DMS79 (cell line): ENCODE measurements around the gene CSHL1.
"Not testable (repeated sequence)": the region's sequence is repeated elsewhere in the genome, so short reads cannot be mapped to it uniquely, and the experiment has no call there.

Experiments
- DNase-seq: peaks from one replicate; lab custom pipeline; 2025; lab: John Stamatoyannopoulos, UW

The CSHL1 gene

DNA sequence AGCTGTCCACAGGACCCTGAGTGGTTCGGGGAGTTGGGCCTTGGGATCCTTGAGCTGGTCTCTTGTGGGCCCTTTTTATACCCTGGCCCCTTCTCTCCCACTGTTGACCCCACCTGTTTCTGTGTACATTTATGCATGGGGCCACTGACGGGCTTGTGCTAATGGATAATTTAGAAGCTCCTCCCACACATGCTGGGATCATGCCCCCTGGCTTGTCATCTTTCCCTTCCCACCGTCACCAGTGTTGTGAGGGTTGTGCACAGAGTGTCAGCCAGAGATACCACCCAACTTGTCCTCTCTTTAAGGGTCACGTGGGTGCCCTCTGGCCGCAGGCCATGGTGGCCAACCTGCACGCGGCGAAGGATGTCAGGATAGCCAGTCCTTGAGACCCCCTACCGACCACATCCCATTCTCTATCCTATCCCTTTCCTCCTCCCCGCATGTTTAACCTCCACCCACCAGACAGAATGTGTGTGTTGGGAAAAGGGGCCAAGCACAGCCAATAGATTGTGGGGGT is 7.8 kb upstream of the CSHL1 start, which contains the start of gene GH1:
TSS of gene GH1 (minus strand) at position 51 of the 517 bp plus-strand sequence. CDS start 63 bp downstream, outside the sequence.
- not testable (repeated sequence) for DNase-seq

DNA sequence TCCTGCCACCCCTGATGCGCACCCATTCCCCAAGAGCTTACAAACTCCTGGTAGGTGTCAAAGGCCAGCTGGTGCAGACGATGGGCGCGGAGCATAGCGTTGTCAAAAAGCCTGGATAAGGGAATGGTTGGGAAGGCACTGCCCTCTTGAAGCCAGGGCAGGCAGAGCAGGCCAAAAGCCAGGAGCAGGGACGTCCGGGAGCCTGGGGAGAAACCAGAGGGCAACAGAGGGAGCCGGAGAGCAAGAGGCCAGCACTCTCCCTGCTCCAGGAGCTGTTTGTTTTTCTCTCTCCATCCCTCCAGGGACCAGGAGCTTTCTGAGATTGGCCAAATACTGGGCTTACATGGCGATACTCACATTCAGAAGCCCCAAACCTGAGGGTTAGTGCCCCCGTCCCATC is 7.2 kb upstream of the CSHL1 start:
- DNase-seq = no peak

DNA sequence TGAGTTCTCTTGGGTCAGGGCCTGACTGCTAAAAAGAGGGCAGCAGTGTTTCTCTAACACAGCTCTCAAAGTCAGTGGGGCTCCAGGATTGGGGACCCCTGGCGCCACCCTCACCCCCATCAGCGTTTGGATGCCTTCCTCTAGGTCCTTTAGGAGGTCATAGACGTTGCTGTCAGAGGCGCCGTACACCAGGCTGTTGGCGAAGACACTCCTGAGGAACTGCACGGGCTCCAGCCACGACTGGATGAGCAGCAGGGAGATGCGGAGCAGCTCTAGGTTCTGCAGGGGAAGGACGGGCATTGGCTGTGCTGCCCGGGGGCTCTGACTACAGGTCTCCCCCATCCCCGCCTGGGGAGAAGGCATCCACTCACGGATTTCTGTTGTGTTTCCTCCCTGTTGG is 6.6 kb upstream of the CSHL1 start:
- DNase-seq = no peak

DNA sequence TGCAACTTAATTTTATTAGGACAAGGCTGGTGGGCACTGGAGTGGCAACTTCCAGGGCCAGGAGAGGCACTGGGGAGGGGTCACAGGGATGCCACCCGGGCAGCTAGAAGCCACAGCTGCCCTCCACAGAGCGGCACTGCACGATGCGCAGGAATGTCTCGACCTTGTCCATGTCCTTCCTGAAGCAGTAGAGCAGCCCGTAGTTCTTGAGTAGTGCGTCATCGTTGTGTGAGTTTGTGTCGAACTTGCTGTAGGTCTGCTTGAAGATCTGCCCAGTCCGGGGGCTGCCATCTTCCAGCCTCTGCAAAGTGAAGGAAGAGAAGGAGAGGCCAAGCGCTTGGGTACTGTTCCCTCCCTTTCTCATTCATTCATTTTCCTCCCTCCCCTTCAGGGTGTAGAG is 6.1 kb upstream of the CSHL1 start:
- DNase-seq = not testable (repeated sequence)

DNA sequence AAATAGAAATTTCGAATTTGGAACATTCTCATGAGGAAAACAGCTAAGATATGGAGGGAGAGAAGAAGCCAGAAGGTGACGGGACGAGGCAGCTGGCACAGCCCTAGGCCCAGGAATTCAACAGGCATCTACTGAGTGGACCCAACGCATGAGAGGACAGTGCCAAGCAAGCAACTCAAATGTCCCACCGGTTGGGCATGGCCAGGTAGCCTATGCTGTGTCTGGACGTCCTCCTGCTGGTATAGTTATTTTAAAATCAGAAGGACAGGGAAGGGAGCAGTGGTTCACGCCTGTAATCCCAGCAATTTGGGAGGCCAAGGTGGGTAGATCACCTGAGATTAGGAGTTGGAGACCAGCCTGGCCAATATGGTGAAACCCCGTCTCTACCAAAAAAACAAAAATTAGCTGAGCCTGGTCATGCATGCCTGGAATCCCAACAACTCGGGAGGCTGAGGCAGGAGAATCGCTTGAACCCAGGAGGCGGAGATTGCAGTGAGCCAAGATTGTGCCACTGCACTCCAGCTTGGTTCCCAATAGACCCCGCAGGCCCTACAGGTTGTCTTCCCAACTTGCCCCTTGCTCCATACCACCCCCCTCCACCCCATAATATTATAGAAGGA is 5.6 kb upstream of the CSHL1 start:
- no peak for DNase-seq

DNA sequence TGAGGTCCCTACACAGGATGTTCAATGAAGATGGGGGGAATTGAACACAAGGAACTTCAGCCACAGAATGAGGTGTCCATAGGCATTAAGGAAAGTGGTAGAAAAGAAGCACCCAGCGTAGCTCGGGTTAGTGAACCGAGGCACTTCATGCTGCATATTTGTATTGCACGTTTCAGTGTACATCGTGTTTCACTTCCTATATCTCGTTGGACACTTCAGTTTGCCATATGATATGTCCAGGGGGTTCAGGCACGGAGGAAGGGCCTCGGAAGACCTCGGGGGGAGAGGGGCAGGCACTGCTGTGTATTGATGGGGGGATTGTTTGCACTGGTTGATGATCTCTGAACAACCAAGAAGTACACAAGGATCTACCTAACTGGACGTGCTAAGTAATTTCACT is 4.7 kb upstream of the CSHL1 start:
- DNase-seq = not testable (repeated sequence)

DNA sequence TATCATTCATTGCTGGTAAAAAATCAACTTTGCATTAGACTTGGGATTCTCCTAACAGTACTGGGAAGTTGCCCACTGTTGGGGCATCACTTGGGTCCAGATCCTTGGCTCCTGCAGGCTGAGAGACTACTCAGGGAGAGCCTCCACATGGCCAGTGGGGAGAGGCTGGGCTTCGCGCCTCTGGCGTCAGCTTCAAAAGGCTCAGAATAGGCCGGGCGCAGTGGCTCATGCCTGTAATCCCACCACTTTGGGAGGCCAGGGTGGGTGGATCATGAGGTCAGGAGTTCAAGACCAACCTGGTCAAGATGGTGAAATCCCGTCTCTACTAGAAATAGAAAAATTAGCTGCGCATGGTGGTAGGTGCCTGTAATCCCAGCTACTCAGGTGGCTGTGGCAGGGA is 3.4 kb upstream of the CSHL1 start:
- DNase-seq = no peak

DNA sequence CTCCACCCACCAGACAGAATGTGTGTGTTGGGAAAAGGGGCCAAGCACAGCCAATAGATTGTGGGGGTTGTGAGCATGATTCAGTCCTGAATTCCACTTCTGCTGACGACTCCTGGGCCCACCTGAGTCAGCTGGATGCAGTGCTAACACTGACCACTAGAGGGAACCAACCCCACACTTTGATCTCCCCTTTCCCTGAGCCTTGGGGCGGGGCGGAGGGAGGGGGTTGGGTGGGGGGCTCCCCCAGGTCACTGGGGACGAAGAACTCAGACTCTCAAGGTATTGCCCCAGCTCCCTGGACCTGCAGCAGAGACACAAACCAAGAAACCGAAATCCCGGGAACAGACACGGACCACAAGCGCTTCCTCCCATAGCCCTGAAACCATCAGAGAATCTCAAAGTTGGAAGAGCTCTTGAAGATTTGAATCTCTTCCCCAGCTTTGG is 621 bp upstream of the CSHL1 start:
- no peak for DNase-seq

DNA sequence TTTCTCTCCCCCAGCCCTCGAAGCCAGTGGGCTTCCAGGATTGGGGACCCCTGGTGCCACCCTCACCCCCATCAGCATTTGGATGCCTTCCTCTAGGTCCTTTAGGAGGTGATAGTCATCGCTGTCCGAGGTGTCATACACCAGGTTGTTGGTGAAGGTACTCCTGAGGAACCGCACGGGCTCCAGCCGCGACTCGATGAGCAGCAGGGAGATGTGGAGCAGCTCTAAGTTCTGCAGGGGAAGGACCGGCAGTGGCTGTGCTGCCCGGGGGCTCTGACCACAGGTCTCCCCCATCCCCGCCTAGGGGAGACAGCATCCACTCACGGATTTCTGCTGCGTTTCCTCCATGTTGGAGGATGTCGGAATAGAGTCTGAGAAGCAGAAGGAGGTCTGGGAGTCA is 962 bp downstream of the CSHL1 start:
- no peak for DNase-seq

DNA sequence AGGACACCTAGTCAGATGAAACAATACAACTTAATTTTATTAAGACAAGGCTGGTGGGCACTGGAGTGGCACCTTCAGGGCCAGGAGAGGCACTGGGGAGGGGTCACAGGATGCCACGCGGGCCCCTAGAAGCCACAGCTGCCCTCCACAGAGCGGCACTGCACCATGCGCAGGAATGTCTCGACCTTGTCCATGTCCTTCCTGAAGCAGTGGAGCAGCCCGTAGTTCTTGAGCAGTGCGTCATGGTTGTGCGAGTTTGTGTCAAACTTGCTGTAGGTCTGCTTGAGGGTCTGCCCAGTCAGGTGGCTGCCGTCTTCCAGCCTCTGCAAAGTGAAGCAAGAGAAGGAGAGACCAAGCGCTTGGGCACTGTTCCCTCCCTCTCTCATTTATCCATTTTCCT is 1.5 kb downstream of the CSHL1 start:
- not testable (repeated sequence) for DNase-seq

DNA sequence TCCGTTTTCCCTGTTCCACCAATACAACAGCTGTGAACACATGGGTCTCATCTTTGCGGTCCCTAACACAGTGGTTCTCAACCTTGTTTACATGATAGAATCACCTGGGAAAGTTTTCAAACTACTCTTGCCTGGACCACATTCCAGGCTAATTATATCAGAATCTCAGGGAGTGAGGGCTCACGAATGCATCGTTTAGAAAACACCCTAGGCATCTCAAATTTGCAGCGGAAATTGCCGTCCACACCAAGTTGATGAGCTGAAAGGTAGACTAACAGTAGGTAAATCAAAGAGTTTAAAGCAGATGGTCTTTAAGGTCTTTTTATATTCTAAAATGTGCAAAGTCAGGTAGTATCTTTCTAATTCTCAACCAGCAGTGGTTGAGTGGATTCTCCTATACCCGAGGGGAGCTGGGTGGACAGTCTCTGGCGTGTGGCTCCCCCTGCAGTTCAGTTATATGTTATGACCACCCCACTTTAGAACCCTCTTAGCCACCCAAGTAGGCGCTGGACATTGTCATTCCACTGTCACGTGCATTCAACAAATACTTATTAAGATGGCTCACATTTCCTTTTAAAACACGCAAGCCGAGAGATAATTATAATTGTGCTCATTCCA is 3.8 kb downstream of the CSHL1 start:
- not testable (repeated sequence) for DNase-seq

DNA sequence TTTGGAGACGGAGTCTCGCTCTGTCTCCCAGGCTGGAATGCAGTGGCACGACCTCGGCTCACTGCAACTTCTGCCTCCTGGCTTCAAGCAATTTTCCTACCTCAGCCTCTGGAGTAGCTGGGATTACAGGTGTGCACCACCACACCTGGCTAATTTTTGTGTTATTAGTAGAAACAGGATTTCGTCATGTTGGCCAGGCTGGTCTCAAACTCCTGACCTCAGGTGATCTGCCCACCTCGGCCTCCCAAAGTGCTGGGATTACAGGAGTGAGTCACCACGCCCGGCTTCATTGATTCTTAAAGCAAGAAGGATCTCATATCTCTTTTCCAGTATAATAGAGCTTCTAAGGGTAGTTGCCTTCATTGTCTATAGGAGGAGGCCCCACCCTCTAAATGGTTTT is 6.3 kb downstream of the CSHL1 start:
- DNase-seq = not testable (repeated sequence)

DNA sequence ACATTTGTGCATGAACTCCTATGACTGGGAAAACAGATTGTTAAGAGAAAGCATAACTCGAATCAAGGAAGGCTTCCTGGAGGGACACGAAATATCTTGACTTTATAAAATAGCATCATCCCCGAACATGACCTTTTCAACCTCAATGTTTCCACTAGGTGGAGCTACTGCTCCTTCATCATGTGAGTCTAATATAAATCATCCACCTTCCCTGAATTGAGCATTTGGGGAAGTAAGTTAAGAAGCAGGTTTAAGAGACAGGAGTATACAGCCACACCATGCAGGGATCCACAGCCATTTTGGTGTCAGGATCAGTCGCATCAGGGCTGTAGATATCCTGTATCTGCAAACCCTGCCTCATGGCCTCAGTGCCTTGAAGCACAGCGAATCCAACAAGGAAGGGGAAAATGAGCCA is 7.3 kb downstream of the CSHL1 start:
- DNase-seq = not testable (repeated sequence)

DNA sequence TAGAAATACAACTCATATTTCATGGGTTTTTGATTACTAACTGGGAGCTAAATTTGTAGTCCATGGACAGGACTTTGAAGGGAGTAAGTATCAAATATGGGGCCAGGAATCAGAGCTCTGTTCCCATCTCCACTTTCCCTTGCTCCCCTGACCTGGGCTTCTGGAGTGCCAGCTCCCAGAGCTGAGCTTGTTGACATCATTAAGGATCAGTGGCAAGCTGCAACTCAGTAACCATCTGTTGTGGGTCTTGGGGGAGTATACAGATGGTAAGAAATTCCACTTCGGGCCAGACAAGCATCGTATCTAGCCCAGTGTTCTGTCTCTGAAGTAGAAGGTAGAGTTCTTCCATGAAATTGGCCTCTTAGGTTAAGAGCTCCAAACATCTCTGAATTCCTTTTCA is 9.1 kb downstream of the CSHL1 start:
- not testable (repeated sequence) for DNase-seq

DNA sequence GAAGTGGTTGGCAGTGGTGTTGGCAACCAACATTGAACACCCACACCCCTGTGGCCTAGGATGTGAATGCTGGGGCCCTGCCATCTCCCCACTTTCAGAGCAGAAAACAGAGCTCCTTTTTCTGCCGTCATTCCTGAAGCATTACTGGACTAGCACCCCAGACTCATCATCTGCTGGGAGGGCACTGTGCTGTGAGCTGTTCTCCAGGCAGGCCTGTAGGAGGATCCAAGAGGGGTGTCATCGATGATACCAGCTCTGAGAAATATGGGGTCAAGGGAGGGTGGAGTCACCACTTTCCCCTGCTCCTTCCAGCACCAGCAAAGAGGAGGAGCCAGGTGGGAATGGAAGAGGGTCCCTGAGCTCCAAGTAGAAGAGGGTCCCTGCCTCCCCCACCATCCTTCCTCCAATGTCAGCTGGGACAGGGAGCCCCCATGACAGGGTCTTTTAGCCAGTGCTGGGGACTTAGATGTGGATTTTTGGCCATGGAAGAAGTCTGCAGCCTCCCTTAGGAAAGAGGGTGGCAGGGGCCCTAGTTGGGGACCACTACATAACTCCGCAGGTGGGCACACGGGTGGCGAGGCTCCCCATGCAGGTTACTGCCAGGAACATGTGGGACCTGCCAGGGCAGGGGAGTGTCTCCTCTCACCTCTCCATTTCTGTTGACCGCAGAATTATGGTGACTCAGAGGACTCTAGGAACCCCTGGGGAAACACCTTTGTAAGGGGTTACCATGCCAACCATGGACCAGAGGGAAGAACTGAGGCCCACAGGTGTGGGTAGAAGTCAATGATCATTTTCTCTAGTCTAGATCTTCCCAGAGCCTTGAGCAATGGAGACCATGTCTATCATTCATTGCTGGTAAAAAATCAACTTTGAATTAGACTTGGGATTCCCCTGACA is 11.9 kb downstream of the CSHL1 start:
- DNase-seq = not testable (repeated sequence)

DNA sequence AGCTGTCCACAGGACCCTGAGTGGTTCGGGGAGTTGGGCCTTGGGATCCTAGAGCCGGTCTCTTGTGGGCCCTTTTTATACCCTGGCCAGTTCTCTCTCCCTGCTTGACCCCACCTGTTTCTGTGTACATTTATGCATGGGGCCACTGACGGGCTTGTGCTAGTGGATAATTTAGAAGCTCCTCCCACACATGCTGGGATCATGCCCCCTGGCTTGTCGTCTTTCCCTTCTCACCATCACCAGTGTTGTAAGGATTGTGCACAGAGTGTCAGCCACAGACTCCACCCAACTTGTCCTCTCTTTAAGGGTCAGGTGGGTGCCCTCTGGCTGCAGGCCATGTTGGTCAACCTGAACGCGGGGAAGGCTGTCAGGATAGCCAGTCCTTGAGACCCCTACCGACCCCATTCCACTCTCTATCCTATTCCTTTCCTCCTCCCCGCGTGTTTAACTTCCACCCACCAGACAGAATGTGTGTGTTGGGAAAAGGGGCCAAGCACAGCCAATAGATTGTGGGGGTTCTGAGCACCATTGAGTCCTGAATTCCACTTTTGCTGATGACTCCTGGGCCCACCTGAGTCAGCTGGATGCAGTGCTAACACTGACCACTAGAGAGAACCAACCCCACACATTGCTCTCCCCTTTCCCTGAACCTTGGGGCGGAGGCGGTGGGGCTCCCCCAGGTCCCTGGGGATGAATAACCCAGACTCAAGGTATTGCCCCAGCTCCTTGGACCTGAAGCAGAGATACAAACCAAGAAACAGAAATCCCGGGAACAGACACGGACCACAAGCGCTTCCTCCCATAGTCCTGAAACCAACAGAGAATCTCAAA is 14.3 kb downstream of the CSHL1 start, which contains the start of gene CSH1:
TSS of gene CSH1 (minus strand) at position 51 of the 831 bp plus-strand sequence. CDS start 63 bp downstream, outside the sequence.
- not testable (repeated sequence) for DNase-seq

DNA sequence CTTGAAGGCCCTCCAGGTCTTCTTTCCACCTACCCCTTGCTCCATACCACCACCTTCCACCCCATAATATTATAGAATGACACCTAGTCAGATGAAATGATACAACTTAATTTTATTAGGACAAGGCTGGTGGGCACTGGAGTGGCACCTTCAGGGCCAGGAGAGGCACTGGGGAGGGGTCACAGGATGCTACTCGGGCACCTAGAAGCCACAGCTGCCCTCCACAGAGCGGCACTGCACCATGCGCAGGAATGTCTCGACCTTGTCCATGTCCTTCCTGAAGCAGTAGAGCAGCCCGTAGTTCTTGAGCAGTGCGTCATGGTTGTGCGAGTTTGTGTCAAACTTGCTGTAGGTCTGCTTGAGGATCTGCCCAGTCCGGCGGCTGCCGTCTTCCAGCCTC is 16.2 kb downstream of the CSHL1 start:
- DNase-seq = not testable (repeated sequence)

DNA sequence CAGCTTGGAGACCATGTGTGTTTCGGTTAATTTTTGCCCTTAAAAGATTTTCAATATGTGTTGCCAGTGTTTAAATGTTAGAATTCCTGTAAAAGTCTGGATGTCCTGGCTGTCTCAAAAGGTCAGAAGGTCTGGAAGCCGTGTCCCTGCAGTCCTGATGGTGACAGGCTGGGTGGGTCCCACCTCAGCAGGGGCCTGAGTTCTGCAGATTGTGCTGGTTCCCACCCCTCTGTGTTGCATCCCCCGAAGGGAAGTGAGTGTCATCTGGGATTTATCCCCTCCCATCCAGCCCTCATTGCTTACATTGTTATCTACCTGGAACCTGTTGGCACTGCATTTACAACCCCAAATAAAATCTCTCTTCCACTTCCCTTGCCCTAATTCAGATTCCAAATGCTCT is 17.0 kb downstream of the CSHL1 start:
- DNase-seq = not testable (repeated sequence)

DNA sequence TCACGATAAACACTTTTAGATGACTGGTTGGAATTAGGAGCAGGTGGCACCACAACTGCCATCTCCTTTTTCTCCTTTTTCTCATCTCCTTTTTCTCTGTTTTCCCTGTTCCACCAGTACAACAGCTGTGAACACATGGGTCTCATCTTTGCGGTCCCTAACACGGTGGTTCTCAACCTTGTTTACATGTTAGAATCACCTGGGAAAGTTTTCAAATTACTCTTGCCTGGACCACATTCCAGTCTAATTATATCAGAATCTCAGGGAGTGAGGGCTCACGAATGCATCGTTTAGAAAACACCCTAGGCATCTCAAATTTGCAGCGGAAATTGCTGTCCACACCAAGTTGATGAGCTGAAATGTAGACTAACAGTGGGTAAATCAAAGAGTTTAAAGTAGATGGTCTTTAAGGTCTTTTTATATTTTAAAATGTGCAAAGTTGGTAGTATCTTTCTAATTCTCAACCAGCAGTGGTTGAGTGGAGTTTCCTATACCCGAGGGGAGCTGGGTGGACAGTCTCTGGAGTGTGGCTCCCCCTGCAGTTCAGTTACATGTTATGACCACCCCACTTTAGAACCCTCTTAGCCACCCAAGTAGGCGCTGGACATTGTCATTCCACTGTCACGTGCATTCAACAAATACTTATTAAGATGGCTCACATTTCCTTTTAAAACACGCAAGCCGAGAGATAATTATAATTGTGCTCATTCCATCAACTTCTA is 18.6 kb downstream of the CSHL1 start:
- DNase-seq = not testable (repeated sequence)

DNA sequence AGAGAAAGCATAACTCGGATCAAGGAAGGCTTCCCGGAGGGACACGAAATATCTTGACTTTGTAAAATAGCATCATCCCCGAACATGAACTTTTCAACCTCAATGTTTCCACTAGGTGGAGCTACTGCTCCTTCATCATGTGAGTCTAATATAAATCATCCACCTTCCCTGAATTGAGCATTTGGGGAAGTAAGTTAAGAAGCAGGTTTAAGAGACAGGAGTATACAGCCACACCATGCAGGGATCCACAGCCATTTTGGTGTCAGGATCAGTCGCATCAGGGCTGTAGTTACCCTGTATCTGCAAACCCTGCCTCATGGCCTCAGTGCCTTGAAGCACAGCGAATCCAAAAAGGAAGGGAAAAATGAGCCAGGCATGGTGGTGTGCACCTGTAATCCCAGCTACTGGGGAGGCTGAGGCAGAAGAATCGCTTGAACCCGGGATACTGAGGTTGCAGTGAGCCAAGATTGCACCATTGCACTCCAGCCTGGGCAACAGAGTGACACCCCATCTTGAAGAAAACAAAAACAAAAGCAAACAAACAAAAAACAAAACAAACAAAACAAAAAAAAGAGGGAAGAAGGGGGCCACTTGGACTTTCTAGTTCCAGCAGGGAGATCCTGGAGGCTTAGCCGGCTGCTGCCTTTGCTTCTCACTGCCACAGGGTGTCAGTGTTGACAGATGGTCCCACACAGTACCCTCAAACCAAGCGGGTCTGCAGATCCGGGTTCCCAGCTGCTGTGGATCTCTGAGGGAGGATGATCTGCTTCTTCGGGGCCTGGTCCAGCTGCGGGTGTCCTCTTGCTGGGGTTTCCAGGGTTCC is 21.8 kb downstream of the CSHL1 start:
- not testable (repeated sequence) for DNase-seq
